GM20431 (cell line): ENCODE data around the gene UVRAG.

Experiments used
- in situ Hi-C: fragments of 300-500 bp; cut with MseI, MboI; formaldehyde crosslinking; loops from one replicate; pipeline ENCODE4 v1.15.0; 2020; ENCODE audit warnings: low sequenced_read_pairs; ENCODE audit not compliant: unreplicated experiment

The UVRAG gene

DNA sequence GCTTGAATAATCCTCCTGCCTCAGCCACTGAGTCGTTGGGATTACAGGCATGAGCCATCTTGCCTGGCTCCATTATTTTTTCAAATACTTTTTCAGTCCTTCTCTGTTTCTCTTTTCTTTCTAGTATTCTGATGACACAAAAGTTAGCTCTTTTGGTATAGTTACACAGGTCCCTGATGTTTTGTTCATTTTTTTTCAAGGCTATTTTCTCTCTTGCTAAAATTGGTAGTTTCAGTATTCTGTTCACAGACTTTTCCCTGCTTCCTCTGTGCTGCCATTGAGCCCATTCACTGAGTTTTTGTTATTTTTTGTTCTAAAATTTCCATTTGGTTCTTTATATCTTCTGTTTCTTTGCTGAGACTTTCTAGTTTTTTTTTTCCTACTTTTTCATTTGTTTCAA lies 166.5 kb downstream of the UVRAG start:
- in situ Hi-C loops: no loop called here

DNA sequence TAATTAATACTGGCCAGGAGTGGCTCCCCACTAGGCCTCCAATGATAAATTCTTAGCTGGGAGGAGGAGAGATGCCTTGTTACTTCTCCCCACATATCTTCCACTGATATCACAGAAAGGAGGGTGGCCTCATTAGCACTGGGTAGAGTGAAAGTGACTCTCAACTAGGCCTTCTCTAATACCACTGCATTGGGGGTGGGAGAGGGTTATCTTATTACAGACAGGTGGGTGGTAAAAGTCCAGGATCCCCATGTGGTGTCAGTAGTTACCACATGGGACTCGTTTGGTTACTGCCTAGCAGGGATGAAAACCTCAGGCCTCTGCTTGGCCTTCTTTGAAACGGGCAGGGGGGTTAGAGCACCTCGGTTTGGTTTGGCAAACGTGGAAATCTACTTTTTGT lies 167.3 kb downstream of the UVRAG start:
- in situ Hi-C loops: no loop called here

DNA sequence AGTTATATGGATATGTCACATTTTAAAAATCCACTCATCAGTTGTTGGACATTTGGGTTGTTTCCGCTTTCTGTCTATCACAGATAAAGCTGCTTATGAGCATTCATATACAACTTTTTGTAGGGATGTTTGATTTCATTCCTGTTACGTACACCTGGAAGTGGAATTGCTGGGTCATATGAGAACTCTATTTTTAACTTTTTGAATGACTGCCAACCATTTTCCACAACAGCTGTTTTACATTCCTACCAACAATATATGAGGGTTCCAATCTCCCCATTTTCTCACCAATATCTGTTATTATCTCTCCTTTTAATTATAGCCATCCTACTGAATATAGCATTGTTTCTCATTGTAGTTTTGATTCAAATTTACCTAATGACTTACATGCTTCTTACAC lies 172.0 kb downstream of the UVRAG start:
- in situ Hi-C loops: no loop called here

DNA sequence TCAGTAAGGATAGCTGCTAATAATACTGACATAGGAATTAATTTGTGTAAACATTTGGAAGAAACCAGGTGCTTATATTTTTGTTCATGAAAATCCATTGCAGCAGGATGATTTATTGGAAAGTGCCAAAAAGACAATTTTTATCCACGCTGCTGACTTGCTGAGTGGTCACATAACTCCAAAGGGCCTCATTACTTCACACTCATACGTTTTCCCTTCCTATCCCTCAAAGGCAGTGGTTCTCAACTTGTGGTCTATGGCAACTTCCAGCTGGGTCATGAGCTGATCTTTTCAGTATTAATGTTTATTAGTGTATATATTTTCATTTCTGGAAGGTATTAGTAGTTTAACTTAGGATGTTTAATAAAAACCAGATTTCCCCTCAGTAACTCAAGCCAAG lies 178.1 kb downstream of the UVRAG start:
- in situ Hi-C loops: no loop called here

DNA sequence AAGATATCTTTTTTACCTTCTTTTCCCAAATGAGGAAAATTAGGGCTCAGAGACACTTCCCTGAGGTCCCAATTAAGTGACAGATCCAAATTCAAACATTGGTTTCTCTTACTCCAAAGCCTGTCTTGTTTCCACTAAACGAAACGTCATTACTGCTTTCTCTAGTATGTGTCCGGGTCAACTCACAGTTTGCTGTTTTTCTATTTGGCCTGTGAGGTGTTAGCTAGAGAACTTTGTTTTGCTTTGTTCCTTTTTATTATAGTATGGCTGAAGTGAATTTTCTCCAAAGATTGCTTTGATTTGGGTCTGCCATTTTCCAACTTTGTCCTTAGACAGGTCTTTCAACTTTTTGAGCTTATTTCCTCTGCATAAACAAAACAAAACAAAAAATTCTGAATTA lies 179.6 kb downstream of the UVRAG start:
- in situ Hi-C loops: no loop called here

DNA sequence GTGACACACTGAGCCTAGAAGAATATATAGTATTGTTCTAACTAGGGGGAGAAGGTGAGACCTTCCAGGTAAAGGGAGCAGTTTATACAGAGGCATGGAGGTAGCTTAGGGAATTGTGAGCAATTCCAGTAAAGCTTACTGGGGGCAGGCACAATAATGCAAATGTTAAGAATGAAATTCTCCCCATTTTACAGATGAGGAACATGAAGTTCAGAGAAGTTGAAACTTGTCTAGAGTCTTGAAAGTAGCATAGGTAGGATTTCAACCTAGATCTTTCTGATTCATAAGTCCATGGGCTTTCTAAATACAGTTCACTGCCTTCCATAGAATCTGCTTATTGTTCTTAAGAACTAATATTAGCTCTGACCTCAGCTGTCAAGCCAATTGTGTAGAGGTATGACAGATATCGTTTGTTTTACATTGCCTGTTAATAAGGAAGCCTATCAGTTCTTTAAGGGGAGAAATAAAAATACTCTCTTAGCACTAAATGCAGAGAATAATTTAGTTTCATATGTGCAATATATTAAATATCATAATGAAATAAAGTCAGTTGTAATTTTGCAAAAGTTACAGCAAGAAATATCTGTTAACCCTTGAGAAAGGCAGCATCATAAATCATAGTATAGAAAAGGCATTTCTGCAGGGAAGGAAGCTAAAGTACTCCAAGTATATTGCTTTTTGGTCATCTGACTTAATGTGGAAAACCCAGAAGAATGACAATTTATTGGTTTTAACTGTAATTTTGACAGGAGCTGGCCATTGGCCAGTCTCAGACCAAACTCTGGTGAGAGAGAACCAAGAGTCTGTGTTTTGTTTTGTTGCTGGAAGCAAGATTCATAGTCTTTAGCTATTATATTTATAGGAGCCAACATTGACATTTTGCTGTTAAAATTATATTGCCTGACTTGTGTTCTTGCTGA lies 181.8 kb downstream of the UVRAG start:
- in situ Hi-C loops: no loop called here

DNA sequence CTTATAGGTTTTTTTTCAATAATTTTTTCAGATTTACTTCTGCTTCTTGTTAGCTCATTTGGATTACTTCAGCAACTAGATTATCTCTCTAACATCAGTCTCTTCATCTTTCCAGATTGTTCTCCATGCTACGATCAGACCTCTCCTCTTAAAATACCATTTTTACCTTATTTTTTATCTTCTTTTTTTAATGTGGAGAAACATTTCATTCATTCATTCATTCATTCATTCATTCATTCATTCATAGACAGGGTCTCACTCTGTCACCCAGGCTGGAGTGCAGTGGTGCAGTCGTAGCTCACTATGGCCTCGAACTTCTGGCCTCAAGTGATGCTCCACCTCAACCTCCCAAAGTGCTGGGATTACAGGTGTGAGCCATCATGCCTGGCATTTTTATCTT lies 189.4 kb downstream of the UVRAG start:
- in situ Hi-C loops: no loop called here

DNA sequence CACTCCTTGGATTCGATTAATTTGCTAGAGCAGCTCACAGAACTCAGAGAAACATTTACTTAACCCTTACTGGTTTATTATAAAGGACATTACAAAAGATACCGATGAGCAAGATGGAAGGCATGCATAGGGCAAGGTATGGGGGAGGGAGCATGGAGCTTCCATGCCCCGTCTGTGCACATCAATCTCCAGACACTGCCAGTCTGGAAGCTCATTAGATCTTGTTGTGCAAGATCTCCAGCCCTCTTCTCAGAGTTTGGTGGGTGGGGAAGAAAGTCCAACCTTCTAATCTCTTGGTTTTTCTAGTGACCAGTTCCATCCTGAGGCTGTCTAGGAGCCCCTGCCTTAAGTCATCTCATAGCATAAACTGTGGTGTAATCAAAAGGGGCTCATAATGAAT lies 190.7 kb downstream of the UVRAG start:
- in situ Hi-C loops: no loop called here

DNA sequence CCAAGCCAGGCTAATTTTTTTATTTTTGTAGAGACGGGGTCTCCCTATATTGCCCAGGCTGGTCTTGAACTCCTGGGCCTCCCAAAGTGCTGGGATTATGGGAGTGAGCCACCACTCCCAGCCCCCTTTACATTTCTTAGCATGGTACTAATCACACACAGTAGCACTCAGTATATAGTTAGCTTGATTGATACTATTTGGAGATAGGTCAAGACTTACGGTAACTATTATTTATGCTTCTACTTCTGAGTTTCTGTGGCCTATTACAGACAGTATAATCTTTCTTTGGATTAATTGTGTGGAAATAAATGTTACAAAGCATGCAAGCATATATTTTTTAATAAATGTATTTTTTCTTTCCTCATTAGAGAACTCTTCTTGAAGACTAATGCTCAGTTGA lies 192.2 kb downstream of the UVRAG start:
- in situ Hi-C loops: no loop called here

DNA sequence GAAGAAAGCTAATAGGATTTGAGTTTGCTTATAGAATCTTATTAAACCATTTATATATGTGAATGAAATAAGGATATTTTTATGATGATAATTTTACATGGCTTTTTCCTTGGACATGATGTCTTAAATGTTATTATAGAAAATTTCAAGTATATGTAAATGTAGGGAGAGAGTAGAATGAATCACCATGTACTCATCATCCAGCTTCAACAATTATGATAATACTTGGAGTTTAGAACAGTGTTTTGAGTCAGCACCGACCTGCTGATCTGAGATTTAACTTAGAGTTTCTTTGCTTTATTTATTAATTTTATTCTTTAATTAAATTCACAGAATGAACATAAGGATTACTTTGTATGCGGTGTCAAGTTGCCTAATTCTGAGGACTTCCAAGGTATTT lies 193.5 kb downstream of the UVRAG start:
- in situ Hi-C loops: no loop called here

DNA sequence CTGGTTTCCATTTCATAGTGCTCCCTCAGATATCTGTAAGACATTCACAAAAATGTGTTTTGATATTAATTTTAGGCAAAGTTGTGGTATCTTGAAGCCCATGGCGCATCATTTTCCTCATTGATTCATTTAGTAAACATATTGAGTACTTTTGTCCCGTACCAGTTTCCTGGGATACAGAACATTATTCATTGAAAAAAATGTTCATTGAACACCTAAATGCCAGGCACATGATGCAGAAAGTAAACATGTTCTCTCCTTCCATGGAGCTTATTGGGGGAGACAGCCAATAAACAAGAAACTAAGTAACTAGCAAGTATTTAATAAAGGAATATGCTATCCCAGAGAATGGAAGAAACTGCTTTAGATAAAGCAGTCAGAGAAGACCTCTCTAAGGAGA lies 195.0 kb downstream of the UVRAG start:
- in situ Hi-C loops: no loop called here

DNA sequence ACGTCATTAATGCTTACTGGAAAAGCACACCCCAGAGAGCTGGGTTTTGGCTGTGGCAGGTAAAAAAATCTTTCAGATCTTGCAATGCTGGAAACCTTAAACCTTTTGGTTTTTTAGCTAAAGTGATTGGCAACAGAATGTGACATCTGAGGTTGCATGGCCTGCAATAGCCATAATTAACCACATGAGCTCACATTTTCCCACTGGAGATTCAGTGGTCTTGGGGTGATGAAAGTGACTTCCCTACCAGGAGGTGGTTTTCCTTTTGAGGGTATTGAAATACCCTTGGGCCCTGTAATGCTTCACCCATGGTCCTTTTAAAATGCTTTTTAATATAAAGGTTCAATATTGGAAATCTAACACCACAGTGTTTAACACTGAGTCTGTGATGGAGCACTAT lies 198.5 kb downstream of the UVRAG start:
- in situ Hi-C loops: no loop called here

DNA sequence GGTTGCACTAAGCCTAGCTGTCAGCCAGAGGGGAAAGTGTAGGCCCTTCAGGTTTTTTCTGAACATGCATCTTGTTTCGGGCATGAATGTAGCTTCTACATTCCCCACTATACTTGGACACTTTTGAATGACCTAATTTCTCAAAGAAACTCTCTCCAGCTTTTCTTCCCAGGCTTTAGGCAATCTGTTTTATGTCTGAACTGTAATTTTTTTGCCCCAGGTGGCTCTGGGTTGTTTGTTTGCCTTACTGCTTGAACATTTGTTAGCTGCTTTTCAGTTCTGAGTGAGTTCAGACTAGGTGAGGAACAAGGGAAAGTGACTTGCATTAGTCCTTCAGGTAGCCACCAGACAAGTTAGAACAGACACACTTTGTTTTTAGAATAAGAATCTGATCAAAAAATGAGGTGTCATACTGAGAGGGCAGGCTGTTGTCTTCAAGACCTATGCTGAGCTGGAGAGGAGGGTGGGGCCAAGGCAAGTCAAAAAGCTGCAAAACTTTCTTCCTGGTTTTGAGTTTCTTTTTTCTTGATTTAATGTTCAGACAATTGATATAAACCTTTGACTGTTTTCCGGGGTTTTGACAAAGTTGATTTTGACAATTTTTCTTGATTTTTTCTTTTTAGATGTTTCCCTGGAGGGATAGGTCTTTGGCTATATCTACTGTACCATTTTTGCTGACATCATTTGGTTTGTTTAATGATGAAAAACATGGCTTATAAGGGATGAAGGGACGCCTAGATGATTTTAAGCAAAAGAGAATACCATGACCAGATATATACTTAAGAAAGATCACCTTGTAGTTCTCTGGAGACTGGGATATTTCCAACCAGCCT lies 208.4 kb downstream of the UVRAG start:
- in situ Hi-C loops: no loop called here

DNA sequence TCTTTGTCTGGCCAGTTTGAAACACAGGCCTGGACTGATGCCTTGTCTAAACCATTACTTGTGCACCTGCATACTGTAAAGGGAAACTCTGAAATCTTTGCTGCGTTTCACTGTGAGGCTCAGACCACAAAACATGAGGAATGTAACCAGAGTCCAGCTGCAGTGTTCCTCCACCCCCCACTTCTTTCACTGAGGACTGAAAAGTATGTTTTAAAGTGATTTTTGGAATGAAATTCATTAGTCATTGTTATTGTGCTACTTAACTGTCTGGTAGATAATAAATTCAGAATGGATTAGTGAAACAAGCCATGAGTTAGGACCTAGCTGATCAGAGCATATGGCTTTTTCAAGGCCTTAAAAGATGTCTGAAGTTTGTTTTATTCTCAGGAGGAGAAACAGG lies 210.1 kb downstream of the UVRAG start:
- in situ Hi-C loops: no loop called here

DNA sequence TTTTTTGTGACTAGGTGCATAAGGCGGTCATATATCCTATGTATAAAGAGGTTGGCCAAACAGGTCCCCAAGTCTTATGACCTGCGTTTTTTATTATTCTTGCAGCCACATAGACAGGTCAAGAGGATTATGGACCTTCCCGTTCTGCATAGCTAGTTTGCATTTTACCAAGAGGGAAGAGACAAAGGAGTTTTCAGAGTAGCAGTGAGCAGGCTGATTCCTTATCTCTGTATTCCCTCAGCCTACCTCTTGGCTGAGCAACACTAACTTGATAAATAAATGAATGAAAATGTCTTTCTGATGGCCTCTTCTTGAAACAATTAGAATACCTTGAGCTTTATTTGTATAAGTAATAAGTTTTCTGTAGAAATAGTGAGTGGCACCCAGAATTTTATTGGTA lies 210.8 kb downstream of the UVRAG start:
- in situ Hi-C loops: no loop called here

DNA sequence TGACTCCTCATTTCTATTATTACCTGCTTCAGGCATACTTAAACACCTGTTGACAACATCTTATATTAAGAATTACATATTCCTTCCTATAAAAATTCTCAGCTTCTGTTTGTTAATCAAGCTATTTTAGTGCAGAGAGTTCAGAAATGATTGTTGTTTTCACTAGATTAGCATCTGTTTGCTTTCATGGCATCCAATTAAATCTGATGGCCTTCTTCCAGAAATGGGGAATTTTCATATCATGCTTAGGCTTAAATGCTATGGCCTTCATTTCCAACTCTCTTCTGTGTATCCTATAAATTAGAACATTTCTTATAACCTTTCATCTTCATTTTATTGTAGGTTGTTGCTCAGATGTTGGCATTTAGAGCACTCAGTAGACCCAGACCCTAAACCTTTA lies 211.3 kb downstream of the UVRAG start:
- in situ Hi-C loops: no loop called here

DNA sequence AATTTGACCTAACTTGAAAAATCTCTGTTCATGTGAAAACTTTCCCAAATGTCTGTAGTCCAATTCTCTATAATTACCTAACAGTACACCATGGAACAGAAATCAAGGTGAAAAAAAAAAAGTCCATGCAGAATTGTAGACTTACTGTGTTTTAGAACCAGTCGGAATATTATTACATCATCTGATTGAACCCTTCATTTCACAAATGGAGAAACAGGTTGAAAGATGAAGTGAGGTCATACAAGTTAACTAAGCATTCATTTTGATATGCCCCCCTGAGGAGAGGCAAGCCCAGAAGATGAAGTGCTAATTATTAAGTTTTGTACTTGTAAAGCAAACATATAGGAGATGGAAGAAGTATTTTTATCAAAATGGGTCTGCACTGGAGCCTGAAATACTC lies 211.9 kb downstream of the UVRAG start:
- in situ Hi-C loops: no loop called here

DNA sequence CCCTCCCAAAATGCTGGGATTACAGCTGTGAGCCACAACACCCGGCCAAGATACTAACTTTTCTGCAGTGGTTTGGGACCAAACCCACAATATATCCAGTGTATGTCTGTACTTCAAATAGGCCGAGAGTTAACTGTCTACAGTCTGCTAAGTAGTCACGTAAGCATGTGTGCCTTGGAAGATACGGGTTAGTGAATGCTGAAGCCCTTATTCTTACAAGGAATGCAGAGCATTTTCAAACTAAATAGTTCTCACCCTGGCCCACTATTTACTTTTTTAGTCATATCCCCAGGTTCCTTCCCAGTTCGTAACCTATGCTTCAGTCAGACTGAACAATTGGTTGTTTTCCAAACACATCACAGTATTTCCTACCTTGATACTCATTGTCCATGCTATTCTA lies 215.3 kb downstream of the UVRAG start:
- in situ Hi-C loops: no loop called here

DNA sequence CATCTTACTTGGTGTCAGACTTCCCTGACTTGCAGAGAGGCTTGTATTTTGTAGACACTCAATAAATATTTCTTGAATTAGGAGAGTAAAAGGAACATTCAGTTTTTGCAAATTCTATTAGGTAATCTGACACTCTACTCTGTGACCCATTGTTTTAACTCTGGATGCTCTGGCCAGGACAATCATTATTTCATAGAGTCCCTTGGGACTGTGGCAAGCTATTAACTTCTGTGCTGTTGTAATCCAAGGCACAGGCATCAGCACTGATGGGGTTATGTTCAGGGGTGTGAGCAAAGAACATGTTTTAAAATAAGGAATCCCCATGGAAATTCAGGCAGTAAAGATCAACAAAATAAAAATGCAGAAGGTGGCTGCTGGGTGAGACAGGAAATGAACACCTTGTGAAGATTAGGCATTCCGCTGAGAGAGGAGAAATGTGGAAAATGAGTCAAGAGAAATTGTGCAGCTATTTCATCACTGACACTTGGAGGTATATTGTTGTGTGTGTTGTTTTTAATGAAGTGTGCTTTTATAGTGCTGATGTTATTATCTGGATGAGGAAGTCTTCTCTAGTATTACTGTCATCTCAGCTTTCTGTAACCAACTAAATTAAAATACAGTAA lies 216.1 kb downstream of the UVRAG start:
- in situ Hi-C loops: no loop called here

DNA sequence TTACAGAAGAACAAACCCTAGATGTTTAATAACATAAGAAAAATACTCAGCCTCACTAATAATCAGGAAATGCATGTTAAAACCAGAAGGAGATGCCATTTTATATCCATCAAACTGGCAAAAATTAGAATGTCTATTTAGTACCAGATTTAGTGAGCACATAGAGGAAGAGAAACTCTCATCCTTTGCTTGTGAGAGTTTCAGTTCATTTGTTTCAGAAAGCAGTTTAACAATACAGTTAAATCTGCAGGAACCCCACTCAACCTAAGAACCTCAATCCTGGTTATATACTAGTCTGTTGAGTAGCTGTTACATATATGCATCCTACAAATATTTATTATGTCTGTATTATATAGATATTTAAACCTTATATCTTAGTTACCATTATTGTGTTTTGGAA lies 218.7 kb downstream of the UVRAG start:
- in situ Hi-C loops: no loop called here

DNA sequence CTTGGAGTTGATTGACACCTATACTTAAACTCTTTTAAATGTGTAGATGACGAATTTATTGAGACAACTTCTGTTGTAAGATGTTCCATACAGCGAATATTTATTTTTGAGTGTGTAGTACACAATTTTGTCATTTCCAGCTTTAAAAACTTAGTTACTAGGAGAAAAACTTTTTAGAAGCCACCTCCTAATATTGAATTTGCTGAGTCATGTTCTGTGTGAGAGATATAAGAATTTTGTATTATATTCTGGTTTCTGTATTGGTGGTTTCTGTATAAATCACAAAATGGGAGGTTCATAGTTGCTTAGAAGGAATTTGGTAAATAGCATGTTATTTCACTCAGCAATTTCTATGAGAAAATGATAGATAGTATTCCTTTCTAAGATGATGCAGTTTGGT lies 220.0 kb downstream of the UVRAG start:
- in situ Hi-C loops: no loop called here
